GM12878 (cell line): ENCODE data around the gene DLG2. TPM values are rescaled to one million over a fixed set of nuclear protein-coding genes. Genes with fewer than 3 reads are reported as not detected.
"Not testable (repeated sequence)": the region's sequence is repeated elsewhere in the genome, so short reads cannot be mapped to it uniquely, and the experiment has no call there.

Experiments
- ATAC-seq: fragments of 200-7000 bp; cut with Tn5 transposase; 3 replicates; pipeline ENCODE4 v1.9.1; 2020; ENCODE audit warnings: mild to moderate bottlenecking, moderate library complexity
- BruUV-seq: library from RNA; stranded (reverse); fragments of 400-500 nt; replicated peaks from 2 replicates; lab custom pipeline; 2021; lab: Mats Ljungman, UMichigan
- CTCF ChIA-PET: fragments of 300-600 bp; sonication (Branson Sonifier 250); formaldehyde crosslinking; extraction: SDS; loops from one replicate; lab custom pipeline; 2021; ENCODE audit warnings: inconsistent platforms; lab: Yijun Ruan, JAX
- POLR2A ChIA-PET: fragments of 350-600 bp; formaldehyde crosslinking; extraction: SDS; loops from one replicate; lab custom pipeline; 2021; ENCODE audit warnings: inconsistent platforms; lab: Charles Lee
- RAD21 ChIA-PET: fragments of 300-600 bp; sonication (Branson Sonifier 250); formaldehyde crosslinking; loops from one replicate; lab custom pipeline; 2023; ENCODE audit warnings: antibody characterized with exemption; ENCODE audit not compliant: unreplicated experiment; lab: Charles Lee
- SMC1A ChIA-PET: fragments of 300-600 bp; sonication (Branson Sonifier 250); formaldehyde crosslinking; loops from one replicate; lab custom pipeline; 2023; ENCODE audit not compliant: unreplicated experiment, uncharacterized antibody; lab: Charles Lee
- DNase-seq: peaks from one replicate; pipeline ENCODE4 v3.0.0-alpha.2; 2011; ENCODE audit warnings: low read depth, low spot score
- FAIRE-seq: peaks from 3 replicates; lab custom pipeline; 2011; peaks lifted over from hg19 to GRCh38; lab: Jason Lieb, UNC
- H2AFZ ChIP-seq: 2 replicates; pipeline ENCODE4 v1.6.0; 2011; ENCODE audit warnings: low read depth, low read length, control low read depth; ENCODE audit not compliant: control insufficient read depth
- H3K27ac ChIP-seq: 2 replicates; pipeline ENCODE4 v1.5.1; 2011; ENCODE audit warnings: control low read depth; ENCODE audit not compliant: control insufficient read depth, insufficient read depth
- H3K27me3 ChIP-seq, 2 experiments: replicated peaks in 1 of 2; 2 replicates each; pipeline versions ENCODE4 v1.6.0 to v1.6.1; 2011; ENCODE audit warnings: low read length in 1 of 2; ENCODE audit not compliant: control insufficient read depth in 2 of 2, insufficient read depth in 2 of 2
- H3K36me3 ChIP-seq, 2 experiments: 2 replicates each; pipeline ENCODE4 v1.5.1; 2011; ENCODE audit warnings: low read length in 1 of 2; ENCODE audit not compliant: control insufficient read depth in 2 of 2, insufficient read depth in 2 of 2
- H3K4me1 ChIP-seq: 2 replicates; pipeline ENCODE4 v1.6.1; 2011; ENCODE audit warnings: mild to moderate bottlenecking, low read length, moderate library complexity, mixed read lengths; ENCODE audit not compliant: control insufficient read depth, insufficient read depth
- H3K4me2 ChIP-seq: 2 replicates; pipeline ENCODE4 v1.6.0; 2011; ENCODE audit warnings: control low read depth; ENCODE audit not compliant: control insufficient read depth, insufficient read depth
- H3K4me3 ChIP-seq: fragments of 200-600 bp; sonication (generic); 2 replicates; pipeline ENCODE4 v1.5.1; 2016
- H3K79me2 ChIP-seq: 2 replicates; pipeline ENCODE4 v1.6.0; 2011; ENCODE audit warnings: low read length; ENCODE audit not compliant: control insufficient read depth, insufficient read depth
- H3K9ac ChIP-seq: 2 replicates; pipeline ENCODE4 v1.8.0; 2011; ENCODE audit warnings: low read length, control low read depth, mixed read lengths; ENCODE audit not compliant: control insufficient read depth, insufficient read depth
- H3K9me3 ChIP-seq: replicated peaks from 3 replicates; pipeline ENCODE4 v1.5.1; 2011; ENCODE audit warnings: mild to moderate bottlenecking, low read length; ENCODE audit not compliant: control insufficient read depth, insufficient read depth
- H4K20me1 ChIP-seq: 2 replicates; pipeline ENCODE4 v1.6.0; 2011; ENCODE audit not compliant: control insufficient read depth, insufficient read depth
- BMI1 ChIP-seq: fragments of 450-650 bp; IDR thresholded peaks from 2 replicates; pipeline ENCODE4 v1.6.1; 2016; ENCODE audit warnings: mild to moderate bottlenecking, moderate library complexity, borderline replicate concordance
- KDM1A ChIP-seq: fragments of 200-600 bp; sonication (generic); IDR thresholded peaks from 2 replicates; pipeline ENCODE4 v1.6.1; 2016; ENCODE audit warnings: borderline replicate concordance
- SMAD5 ChIP-seq: IDR thresholded peaks from 2 replicates; pipeline ENCODE4 v1.6.1; 2016; ENCODE audit warnings: antibody characterized with exemption, low read depth
- ZBTB11 ChIP-seq: fragments of 450-650 bp; formaldehyde crosslinking; IDR thresholded peaks from 2 replicates; pipeline ENCODE4 v1.5.0; 2022; ENCODE audit warnings: mild to moderate bottlenecking, missing genetic modification characterization
- ZNF592 ChIP-seq: fragments of 450-650 bp; IDR thresholded peaks from 2 replicates; pipeline ENCODE4 v1.6.1; 2017; ENCODE audit warnings: mild to moderate bottlenecking, moderate library complexity
- WGBS: methylation state at CpG from one replicate; pipeline ENCODE4 v1.1.6; 2016; ENCODE audit warnings: low lambda C conversion rate; ENCODE audit not compliant: insufficient replicate concordance, insufficient coverage; ENCODE audit errors: missing lambda C conversion rate; 5-methylcytosine and 5-hydroxymethylcytosine counted together
- in situ Hi-C: fragments of 300-500 bp; cut with MboI; formaldehyde crosslinking; loops from 9 replicates; pipeline ENCODE4 v1.14.3; 2018; ENCODE audit warnings: mixed read lengths
- intact Hi-C: fragments of 100-400 bp; cut with micrococcal nuclease; formaldehyde crosslinking; loops from one replicate; pipeline ENCODE4 v1.14.2; 2022; ENCODE audit not compliant: unreplicated experiment
- polyA plus RNA-seq, 11 experiments: library from polyadenylated mRNA; depleted of rRNA in 4 of 11; unstranded in 6 of 11; stranded (reverse) in 5 of 11; fragments of >200 nt; fragmentation: Nextera tagmentation in 4 of 11; fragmentation: Illumina TruSeq in 1 of 11; extraction: Ambion mirVana in 4 of 11; extraction: Trizol in 1 of 11; gene quantifications; 1 replicate in 1 of 11; 2 replicates in 10 of 11; pipeline versions ENCODE4 v1.2.1 to v1.2.3, GENCODE V29; 2011 to 2016; ENCODE audit warnings: inconsistent platforms in 2 of 11, missing spikeins in 2 of 11, low read depth in 1 of 11
- total RNA-seq, 4 experiments: library from RNA; depleted of rRNA in 3 of 4; stranded (reverse); fragments of >200 nt in 3 of 4; fragmentation: Illumina TruSeq in 1 of 4; extraction: Trizol in 1 of 4; gene quantifications; 2 replicates each; pipeline versions ENCODE4 v1.2.1 to v1.2.3, GENCODE V29; 2013 to 2021

Gene DLG2
- total and polyA plus RNA-seq, 10 of the 15 experiments (the other 5 are each of a cell fraction or from before 2014, with no cell fraction given) = 0.09 to 0.98 (median 0.35) TPM

GRCh38 chr11:85355921-85356320, 271.2 kb downstream of the DLG2 start (continued):
- no peak for TF ChIP-seq ZNF592
- no peak for TF ChIP-seq SMAD5
- no peak for TF ChIP-seq KDM1A
- no peak for TF ChIP-seq ZBTB11 (CRISPR knock-in tag)
- TF ChIP-seq BMI1 = no peak

- ATAC-seq, POLR2A ChIA-PET, H2AFZ ChIP-seq, H3K9ac ChIP-seq, H3K4me3 ChIP-seq, CTCF ChIA-PET, BruUV-seq, H3K36me3 ChIP-seq, in situ Hi-C loops, H3K27me3 ChIP-seq, SMC1A ChIA-PET, H3K27ac ChIP-seq, RAD21 ChIA-PET, H4K20me1 ChIP-seq, H3K4me2 ChIP-seq, intact Hi-C loops, H3K9me3 ChIP-seq, FAIRE-seq, H3K4me1 ChIP-seq, DNase-seq, H3K79me2 ChIP-seq: not testable (repeated sequence)
- 77% methylated on average over 2 of the region's 2 CpGs for WGBS
Observed at GRCh38 chr11:85349539-85349938, 277.6 kb downstream of the DLG2 start.
